Skeletal muscle satellite cell (primary cell): Measurements from ENCODE around the gene CKM.
"Not testable (repeated sequence)": the region's sequence is repeated elsewhere in the genome, so short reads cannot be mapped to it uniquely, and the experiment has no call there.

Experiments used
- H3K27me3 ChIP-seq: 2 replicates; pipeline ENCODE4 v1.7.0; 2013; ENCODE audit warnings: low read length; ENCODE audit not compliant: control insufficient read depth, insufficient read depth
- H3K36me3 ChIP-seq: 2 replicates; pipeline ENCODE4 v1.7.0; 2013; ENCODE audit warnings: mild to moderate bottlenecking, control low read depth, low read length; ENCODE audit not compliant: insufficient read depth
- H3K4me1 ChIP-seq: 2 replicates; pipeline ENCODE4 v1.7.0; 2013; ENCODE audit warnings: low read length; ENCODE audit not compliant: control insufficient read depth, insufficient read depth
- H3K4me2 ChIP-seq: 2 replicates; pipeline ENCODE4 v1.7.0; 2013; ENCODE audit warnings: mild to moderate bottlenecking, low read length
- H3K4me3 ChIP-seq: 2 replicates; pipeline ENCODE4 v1.7.0; 2013; ENCODE audit warnings: low read length
- H3K9ac ChIP-seq: 2 replicates; pipeline ENCODE4 v1.7.0; 2013; ENCODE audit warnings: mild to moderate bottlenecking, low read depth, low read length, moderate library complexity
- H3K9me3 ChIP-seq: replicated peaks from 2 replicates; pipeline ENCODE4 v1.7.0; 2013; ENCODE audit warnings: mild to moderate bottlenecking, control low read depth, low read length

The CKM gene

DNA sequence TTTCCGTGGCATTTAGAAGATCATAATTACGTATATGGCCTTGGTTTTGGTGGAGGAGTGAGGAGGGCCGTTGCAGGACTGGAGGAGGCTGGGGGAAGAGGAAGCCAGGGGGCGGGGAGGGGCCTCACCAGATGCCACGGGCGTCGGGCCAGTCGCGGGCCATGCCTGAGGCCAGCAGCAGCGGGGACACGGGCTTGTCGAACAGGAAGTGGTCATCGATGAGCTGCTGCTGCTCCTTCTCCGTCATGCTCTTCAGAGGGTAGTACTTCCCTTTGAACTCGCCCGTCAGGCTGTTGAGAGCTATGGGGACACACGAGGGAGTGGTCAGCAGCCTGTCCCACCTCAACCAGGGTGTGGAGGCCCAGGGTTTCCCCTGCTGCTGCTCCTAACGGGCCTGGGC, 11.1 kb downstream of the CKM start:
- H3K9me3 ChIP-seq = no peaks in the 10 kb centered on the region
- no peaks in the 10 kb centered on the region for H3K4me1 ChIP-seq
- no peak overlapping the region for H3K4me3 ChIP-seq
- H3K4me2 ChIP-seq = no peak overlapping the region
- no peaks in the 10 kb centered on the region for H3K36me3 ChIP-seq
- no peak overlapping the region for H3K9ac ChIP-seq
- H3K27me3 ChIP-seq = peaks cover 24% of the 10 kb centered on the region

DNA sequence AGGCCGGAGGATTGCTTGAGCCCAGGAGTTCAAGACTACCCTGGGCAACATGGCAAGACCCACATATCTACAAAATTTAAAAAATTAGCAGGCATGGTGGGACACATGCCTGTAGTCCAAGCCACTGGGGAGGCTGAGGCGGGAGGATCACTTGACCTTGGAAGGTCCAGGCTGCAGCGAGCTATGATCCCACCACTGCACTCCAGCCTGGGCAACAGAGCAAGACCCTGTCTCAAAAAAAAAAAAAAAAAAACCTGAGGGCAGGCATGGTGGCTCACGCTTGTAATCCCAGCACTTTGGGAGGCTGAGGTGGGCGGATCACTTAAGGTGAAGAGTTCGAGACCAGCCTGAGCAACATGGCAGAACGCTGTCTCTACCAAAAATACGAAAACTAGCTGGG, 13.4 kb downstream of the CKM start:
- H3K9ac ChIP-seq, H3K4me2 ChIP-seq, H3K4me1 ChIP-seq, H3K9me3 ChIP-seq, H3K36me3 ChIP-seq, H3K4me3 ChIP-seq: not testable (repeated sequence)
- peaks cover 10% of the 10 kb centered on the region for H3K27me3 ChIP-seq

DNA sequence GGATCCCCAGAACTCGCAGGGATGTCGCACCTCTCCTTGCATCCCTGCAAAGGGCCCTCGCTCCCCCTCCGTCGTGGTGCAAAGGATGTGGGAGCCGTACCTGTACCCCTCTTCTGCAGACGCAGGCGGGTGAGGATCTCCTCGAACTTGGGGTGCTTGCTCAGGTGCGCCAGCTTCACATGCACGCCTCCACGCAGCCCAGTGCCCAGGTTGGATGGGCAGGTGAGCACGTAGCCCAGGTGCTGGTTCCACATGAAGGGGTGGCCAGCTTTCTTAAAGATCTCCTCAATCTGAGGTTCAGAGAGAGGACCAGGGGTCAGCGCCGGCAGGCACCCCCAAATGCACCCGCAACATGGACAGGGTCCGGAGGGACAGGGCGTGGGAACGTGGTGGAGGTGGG, 15.3 kb downstream of the CKM start:
- Histone ChIP-seq H3K4me3 (no peak overlapping the region), H3K36me3 (peaks cover 2% of the 10 kb centered on the region), H3K27me3 (peaks cover 5% of the 10 kb centered on the region), H3K9ac (no peak overlapping the region), H3K9me3 (no peaks in the 10 kb centered on the region), H3K4me2 (no peak overlapping the region), H3K4me1 (no peaks in the 10 kb centered on the region)

DNA sequence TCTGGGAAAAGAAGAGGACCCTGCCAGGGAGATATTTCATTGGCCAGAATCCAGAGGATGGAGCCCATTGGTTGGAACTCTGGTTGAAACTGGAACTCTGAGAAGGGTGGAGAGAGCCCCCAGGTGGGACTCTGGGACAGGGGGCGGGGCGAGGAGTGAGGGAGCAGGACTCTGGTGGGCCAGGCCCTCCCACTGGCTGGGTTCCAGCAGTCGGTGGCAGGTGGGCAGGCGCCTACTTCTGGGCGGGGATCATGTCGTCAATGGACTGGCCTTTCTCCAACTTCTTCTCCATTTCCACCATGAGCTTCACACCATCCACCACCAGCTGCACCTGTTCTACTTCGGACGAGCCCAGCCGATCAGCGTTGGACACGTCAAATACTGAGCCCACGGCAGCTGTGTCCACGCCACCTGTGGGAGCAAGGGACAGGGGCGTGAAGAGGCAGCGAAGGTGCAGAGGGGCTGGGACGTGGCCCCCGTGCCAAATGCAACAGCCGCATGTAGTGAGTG, 16.1 kb downstream of the CKM start:
- Histone ChIP-seq H3K4me1 (no peaks in the 10 kb centered on the region), H3K4me3 (no peak overlapping the region), H3K36me3 (peaks cover 2% of the 10 kb centered on the region), H3K4me2 (no peak overlapping the region), H3K9me3 (no peaks in the 10 kb centered on the region), H3K27me3 (peaks cover 5% of the 10 kb centered on the region), H3K9ac (no peak overlapping the region)

DNA sequence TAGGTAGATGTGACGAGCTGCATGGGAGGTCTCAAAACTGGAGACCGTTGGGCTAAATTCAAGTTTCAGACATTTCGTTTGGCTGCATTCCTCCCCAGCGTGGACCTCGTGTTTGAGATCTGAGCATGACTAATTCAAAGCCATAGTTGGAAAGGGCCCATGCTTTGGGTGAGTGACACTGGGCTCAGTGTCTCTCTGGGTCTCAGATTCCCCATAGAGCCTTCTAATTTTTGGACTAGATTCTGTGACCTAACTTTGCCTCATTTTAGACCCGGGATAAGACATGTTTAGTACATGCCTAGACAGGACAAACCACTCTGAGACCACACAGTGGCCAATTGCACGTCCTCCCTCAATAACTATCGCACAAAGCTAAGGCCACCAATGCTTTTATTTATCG, 16.6 kb downstream of the CKM start:
- Histone ChIP-seq H3K4me3 (no peak overlapping the region), H3K9me3 (no peaks in the 10 kb centered on the region), H3K4me2 (no peak overlapping the region)

DNA sequence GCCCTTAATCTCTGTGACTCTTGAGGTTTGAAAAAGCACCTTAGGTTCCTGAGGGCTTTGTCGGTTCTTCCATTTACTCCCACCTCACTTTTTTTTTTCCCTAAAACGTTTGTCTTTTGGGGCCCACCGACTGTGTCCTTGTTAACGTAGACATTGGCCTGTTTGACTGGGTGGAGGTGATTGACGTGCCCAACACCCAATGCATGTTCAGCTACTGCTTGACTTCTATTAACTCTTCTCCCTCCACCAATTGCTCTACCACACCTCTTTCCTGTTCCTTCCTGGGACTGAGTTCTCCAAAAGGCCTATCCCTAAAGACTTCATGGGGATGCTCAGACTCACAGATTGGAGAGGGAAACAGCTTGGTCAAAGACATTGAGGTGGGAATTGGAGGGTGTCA, 17.3 kb downstream of the CKM start:
- Histone ChIP-seq H3K4me3 (no peak overlapping the region), H3K4me2 (no peak overlapping the region), H3K27me3 (peaks cover 5% of the 10 kb centered on the region), H3K36me3 (peaks cover 2% of the 10 kb centered on the region), H3K9ac (no peak overlapping the region), H3K9me3 (no peaks in the 10 kb centered on the region), H3K4me1 (no peaks in the 10 kb centered on the region)

More for the DNA sequence above, 16.6 kb downstream of the CKM start:
- Histone ChIP-seq H3K27me3 (peaks cover 5% of the 10 kb centered on the region), H3K4me1 (no peaks in the 10 kb centered on the region), H3K36me3 (peaks cover 2% of the 10 kb centered on the region), H3K9ac (no peak overlapping the region)

DNA sequence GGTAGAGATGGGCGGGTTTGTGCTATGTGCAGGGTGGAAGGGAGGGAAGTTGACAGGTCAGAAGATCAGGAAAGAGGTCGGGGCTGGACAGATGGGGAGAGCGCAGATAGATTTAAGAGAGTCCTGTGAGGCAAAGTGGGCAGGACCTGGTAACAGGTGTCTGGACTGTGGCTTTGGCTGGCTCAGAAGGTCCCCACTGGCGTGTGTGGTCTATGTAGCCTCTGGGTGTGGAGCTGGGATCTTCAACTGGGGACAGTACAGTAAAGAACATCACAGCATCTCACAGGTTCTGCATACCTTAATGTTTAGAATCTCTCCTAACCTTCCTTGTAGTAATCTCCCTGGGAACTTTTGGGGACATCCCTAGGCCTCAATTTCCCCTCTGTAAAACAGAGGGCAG, 17.7 kb downstream of the CKM start:
- H3K9me3 ChIP-seq = no peaks in the 10 kb centered on the region
- H3K27me3 ChIP-seq = peaks cover 5% of the 10 kb centered on the region
- H3K4me3 ChIP-seq = no peak overlapping the region
- H3K4me2 ChIP-seq = no peak overlapping the region
- H3K4me1 ChIP-seq = no peaks in the 10 kb centered on the region
- H3K9ac ChIP-seq = no peak overlapping the region
- peaks cover 2% of the 10 kb centered on the region for H3K36me3 ChIP-seq

DNA sequence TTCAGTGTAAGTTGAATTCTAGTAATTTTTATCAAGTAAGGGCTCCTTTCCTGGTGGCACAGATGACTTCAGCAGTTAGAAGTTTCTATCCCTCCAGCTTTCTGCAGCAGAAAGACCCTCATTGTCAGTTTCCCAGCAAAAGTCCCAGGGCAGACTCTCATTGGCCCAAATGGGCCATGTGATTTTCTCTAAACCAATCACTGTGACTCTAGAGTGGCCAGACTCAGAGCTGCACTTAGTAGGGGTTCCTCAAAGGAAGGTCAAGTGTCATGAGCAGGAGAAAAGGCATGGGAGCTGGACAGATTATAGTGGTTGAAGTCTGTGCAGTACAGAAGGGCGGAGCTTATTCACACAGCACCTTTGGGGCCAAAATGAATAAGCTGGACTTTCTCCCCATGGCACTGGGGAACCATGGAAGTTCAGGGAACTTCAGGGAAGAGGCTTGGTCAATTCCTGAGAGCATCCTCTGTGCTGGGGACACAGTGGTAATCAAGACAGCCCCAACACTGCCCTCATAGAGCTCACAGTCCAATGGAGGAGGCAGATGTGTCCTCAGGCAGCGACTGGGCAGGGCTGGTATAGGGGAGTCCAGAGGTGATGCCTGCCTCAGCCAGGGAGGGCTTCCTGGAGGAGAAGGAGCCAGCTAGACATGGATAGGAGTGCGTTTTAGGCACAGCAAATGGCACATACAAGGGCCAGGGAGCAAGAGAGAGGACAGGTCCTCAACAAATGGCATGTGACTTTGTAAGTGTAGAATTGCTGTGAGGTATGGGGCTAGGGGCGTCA, 18.3 kb downstream of the CKM start:
- Histone ChIP-seq H3K27me3 (peaks cover 5% of the 10 kb centered on the region), H3K4me1 (no peaks in the 10 kb centered on the region), H3K4me2 (no peak overlapping the region), H3K36me3 (peaks cover 2% of the 10 kb centered on the region), H3K4me3 (no peak overlapping the region), H3K9ac (no peak overlapping the region), H3K9me3 (no peaks in the 10 kb centered on the region)

DNA sequence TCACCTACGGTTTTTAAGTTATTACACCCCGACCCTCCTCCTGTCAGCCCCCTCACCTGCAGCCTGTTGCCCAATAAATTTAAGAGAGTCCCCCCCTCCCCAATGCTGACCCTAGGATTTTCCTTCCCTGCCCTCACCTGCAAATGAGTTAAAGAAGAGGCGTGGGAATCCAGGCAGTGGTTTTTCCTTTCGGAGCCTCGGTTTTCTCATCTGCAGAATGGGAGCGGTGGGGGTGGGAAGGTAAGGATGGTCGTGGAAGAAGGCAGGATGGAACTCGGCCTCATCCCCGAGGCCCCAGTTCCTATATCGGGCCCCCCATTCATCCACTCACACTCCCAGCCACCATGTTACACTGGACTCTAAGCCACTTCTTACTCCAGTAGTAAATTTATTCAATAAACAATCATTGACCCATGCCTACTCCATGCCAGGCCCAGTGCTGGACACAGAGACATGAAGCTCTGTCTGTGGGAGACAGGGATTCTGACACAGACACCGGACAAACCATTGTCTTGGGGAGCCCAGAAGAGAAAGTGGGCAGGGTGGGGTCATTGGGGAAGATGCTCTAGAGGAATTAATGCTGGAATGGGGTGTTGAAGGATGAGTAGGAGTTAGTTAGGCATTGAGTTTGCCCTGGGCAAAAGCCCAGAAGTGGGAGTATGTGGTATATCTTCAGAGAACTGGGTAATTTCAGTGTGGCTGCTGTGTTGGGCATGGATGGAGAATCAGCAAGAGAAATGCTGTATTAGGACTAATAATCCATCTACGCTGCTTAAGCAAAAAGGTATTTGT, 19.2 kb downstream of the CKM start:
- no peaks in the 10 kb centered on the region for H3K4me1 ChIP-seq
- H3K36me3 ChIP-seq = peaks cover 2% of the 10 kb centered on the region
- H3K4me2 ChIP-seq = no peak overlapping the region
- H3K4me3 ChIP-seq = no peak overlapping the region
- H3K9me3 ChIP-seq = no peaks in the 10 kb centered on the region
- peaks cover 5% of the 10 kb centered on the region for H3K27me3 ChIP-seq
- H3K9ac ChIP-seq = no peak overlapping the region

DNA sequence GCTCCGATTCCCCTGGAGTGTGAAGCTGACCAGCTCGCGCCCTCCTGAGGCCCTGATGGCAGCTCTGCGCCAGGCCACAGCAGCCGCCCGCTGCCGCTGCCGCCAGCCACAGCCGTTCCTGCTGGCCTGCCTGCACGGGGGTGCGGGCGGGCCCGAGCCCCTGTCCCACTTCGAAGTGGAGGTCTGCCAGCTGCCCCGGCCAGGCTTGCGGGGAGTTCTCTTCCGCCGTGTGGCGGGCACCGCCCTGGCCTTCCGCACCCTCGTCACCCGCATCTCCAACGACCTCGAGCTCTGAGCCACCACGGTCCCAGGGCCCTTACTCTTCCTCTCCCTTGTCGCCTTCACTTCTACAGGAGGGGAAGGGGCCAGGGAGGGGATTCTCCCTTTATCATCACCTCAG, 20.3 kb downstream of the CKM start:
- Histone ChIP-seq H3K9me3 (no peaks in the 10 kb centered on the region), H3K4me3 (no peak overlapping the region), H3K4me2 (no peak overlapping the region), H3K27me3 (peaks cover 5% of the 10 kb centered on the region), H3K4me1 (no peaks in the 10 kb centered on the region), H3K36me3 (peaks cover 9% of the 10 kb centered on the region), H3K9ac (no peak overlapping the region)

DNA sequence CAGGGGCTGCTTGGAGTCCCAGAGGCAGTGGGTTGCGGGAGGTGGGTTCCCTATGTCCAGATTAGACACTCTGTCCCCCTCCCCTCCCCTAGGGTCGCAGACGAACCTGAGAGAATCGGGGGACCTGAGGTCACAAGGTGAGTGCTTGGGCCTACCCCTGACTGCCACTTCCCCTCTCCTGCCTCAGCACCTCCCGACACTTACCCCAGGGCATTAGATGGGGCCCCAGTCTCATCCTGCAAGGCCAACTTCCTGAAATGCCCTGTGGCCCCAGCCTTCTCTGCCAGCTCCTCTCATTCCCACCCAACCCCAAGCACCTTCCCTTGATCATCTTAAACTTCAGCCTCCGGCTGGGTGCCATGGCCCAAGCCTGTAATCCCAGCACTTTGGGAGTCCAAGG, 23.0 kb downstream of the CKM start:
- Histone ChIP-seq H3K36me3 (peaks cover 22% of the 10 kb centered on the region), H3K4me3 (no peak overlapping the region), H3K27me3 (peaks cover 5% of the 10 kb centered on the region), H3K4me2 (no peak overlapping the region), H3K9me3 (no peaks in the 10 kb centered on the region), H3K9ac (no peak overlapping the region), H3K4me1 (no peaks in the 10 kb centered on the region)
